AG04449 (cell line): ENCODE results near the gene RASGRP1.

Experiments used
- CTCF ChIA-PET: fragments of 350-600 bp; formaldehyde crosslinking; extraction: SDS; loops from one replicate; lab custom pipeline; 2021; ENCODE audit warnings: antibody characterized with exemption; lab: Yijun Ruan, JAX
- POLR2A ChIA-PET: fragments of 400-600, 350-600 bp; formaldehyde crosslinking; extraction: SDS; loops from one replicate; lab custom pipeline; 2020; ENCODE audit warnings: antibody characterized with exemption, inconsistent platforms; lab: Yijun Ruan, JAX
- DNase-seq: peaks from one replicate; pipeline ENCODE4 v3.0.0-alpha.2; 2010; ENCODE audit warnings: low read depth, low spot score
- H3K4me3 ChIP-seq: 2 replicates; pipeline ENCODE4 v1.5.1; 2011; ENCODE audit warnings: low read depth, mild to moderate bottlenecking, control low read depth, low read length
- CTCF ChIP-seq: IDR thresholded peaks from one replicate; pipeline ENCODE4 v1.5.1; 2011; ENCODE audit warnings: mild to moderate bottlenecking, moderate library complexity, low read length, control low read depth, inconsistent platforms; ENCODE audit not compliant: insufficient read depth; ENCODE audit errors: missing control alignments

RASGRP1 gene

GRCh38 chr15:38506997-38507396 lies 57.6 kb downstream of the RASGRP1 start:
- CTCF ChIA-PET = interaction anchor here (1.0 to 1.9 kb wide), 4 partner anchors 9 to 177 kb away, joined by 3 to 8 read pairs (median 3); no protein-coding TSS in a partner anchor
- no peak overlapping the region for H3K4me3 ChIP-seq
- no peak for DNase-seq
- no peak for TF ChIP-seq CTCF
- POLR2A ChIA-PET = interaction anchor here (0.7 to 1.0 kb wide), 2 partner anchors 8 to 17 kb away, joined by 4 read pairs; no protein-coding TSS in a partner anchor

GRCh38 chr15:38504680-38505467 lies 59.7 kb downstream of the RASGRP1 start:
- POLR2A ChIA-PET = interaction anchor here (0.6 kb wide), 1 partner anchor 45 kb away, joined by 3 read pairs; no protein-coding TSS in a partner anchor

GRCh38 chr15:38503496-38503895 lies 61.1 kb downstream of the RASGRP1 start:
- ChIA-PET POLR2A (no interaction called here), CTCF (interaction anchor here (1.0 to 1.4 kb wide), 5 partner anchors 9 to 500 kb away, joined by 3 to 9 read pairs (median 3); partner anchors contain the start of gene RASGRP1)
- no peak for DNase-seq
- no peak overlapping the region for H3K4me3 ChIP-seq
- TF ChIP-seq CTCF = no peak

More at GRCh38 chr15:38504680-38505467, 59.7 kb downstream of the RASGRP1 start:
- H3K4me3 ChIP-seq = no peak overlapping the region
- CTCF ChIA-PET = interaction anchor here (0.8 to 1.7 kb wide), 6 partner anchors 8 to 186 kb away, joined by 3 to 9 read pairs (median 4); partner anchors contain the start of gene RASGRP1
- no peak for DNase-seq
- TF ChIP-seq CTCF = no peak

- no peak for TF ChIP-seq CTCF
- POLR2A ChIA-PET = interaction anchor here (1.0 kb wide), 1 partner anchor 8 kb away, joined by 4 read pairs; no protein-coding TSS in a partner anchor
- no peak for DNase-seq
- CTCF ChIA-PET = interaction anchor here (1.2 kb wide), 1 partner anchor 23 kb away, joined by 3 read pairs; no protein-coding TSS in a partner anchor
- no peak overlapping the region for H3K4me3 ChIP-seq
These were observed 65.0 kb downstream of the RASGRP1 start for GRCh38 chr15:38499651-38500050.

GRCh38 chr15:38496151-38496550 lies 68.5 kb downstream of the RASGRP1 start:
- CTCF ChIA-PET = interaction anchor here (1.2 to 1.5 kb wide), 4 partner anchors 9 to 204 kb away, joined by 3 to 4 read pairs (median 3); no protein-coding TSS in a partner anchor
- no peak overlapping the region for H3K4me3 ChIP-seq
- no peak for TF ChIP-seq CTCF
- DNase-seq = no peak
- POLR2A ChIA-PET = no interaction called here
